HUDEP-2 (cell line): ENCODE data around the gene GON4L.
"Not testable (repeated sequence)": the region's sequence is repeated elsewhere in the genome, so short reads cannot be mapped to it uniquely, and the experiment has no call there.

Experiments
- DNase-seq, 76 experiments: peaks; one replicate each; lab custom pipeline; 2025; ENCODE audit not compliant: unreplicated experiment in 76 of 76; lab: John Stamatoyannopoulos, UW

GON4L gene

DNA sequence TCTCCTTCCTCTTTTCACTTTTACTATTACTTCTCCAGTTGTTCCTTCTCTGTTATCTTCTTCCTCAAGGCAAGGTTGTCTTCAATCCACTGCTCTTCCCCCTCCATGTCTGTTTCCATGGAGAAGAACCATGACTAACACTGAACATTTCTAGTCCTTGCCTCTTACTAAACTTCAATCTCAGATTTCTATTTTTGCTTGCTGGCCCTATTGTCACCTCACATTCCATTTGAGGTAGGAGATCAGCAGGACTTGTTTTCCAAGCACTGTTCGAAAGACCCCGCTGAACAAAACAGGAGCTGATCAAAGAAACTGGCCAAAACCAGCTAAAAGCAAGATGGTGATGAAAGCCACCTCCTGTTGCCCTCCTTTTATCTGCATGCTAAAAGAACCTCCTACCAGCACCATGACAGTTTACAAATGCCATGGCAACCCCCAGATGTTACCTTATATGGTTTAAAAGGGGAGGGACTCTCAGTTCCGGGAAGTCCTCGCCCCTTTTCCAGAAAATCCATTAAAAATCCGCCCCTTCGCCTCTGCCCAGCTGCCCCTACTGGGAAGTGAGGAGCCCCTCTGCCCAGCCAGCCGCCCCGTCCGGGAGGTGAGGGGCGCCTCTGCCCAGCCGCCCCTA, 22.6 kb downstream of the GON4L start:
- DNase-seq: peak in 10 of 76 experiments; percentile 2 to 40 (median 20)

GRCh38 chr1:155833665-155834295, 23.2 kb downstream of the GON4L start:
- DNase-seq: no peak

- DNase-seq: no peak
Observed at GRCh38 chr1:155831279-155831976, 25.6 kb downstream of the GON4L start.

DNA sequence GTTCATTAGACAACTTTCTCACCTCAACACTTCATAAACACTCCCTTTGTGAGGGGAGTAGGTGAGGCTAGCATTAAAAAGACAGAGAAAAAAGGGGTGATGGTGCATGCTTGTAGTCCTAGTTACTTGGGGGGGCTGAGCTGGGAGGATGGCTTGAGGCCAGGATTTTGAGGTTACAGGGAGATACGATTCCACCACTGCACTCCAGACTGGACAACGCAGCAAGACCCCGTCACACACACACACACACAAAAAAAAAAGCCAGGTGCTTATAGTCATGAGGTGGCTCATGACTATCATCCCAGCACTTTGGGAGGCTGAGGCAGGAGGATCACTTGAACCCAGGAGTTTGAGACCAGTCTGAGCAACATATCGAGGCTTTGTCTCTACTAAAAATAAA, 29.6 kb downstream of the GON4L start:
- no peak for DNase-seq

- DNase-seq: no peak
Observed at GRCh38 chr1:155816351-155816750, 40.7 kb downstream of the GON4L start.

GRCh38 chr1:155813672-155814071, 43.3 kb downstream of the GON4L start:
- DNase-seq: no peak

DNA sequence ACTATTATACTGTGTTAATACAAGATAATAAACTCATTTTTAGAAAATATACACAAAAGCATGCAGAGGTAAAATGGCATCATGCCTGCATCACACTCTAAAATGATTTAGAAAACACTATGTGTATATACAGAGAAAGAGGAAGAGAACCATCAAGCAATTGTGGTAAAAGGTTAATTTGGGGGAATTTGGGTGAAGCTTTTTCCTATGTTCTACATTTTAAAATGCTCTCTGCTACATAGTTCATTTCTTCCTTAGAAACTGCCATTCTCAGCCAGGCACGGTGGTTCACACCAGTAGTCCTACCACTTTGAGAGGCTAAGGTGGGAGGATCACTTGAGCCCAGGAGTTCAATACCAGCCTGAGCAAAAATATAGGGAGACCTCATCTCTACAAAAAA, 44.1 kb downstream of the GON4L start:
- no peak for DNase-seq

GRCh38 chr1:155809088-155809487, 47.9 kb downstream of the GON4L start:
- DNase-seq: no peak

- DNase-seq: no peak
Observed at GRCh38 chr1:155801149-155801548, 55.9 kb downstream of the GON4L start.

- DNase-seq: not testable (repeated sequence)
Observed at GRCh38 chr1:155795618-155796017, 61.4 kb downstream of the GON4L start.

GRCh38 chr1:155794605-155795245, 62.3 kb downstream of the GON4L start:
- no peak for DNase-seq

DNA sequence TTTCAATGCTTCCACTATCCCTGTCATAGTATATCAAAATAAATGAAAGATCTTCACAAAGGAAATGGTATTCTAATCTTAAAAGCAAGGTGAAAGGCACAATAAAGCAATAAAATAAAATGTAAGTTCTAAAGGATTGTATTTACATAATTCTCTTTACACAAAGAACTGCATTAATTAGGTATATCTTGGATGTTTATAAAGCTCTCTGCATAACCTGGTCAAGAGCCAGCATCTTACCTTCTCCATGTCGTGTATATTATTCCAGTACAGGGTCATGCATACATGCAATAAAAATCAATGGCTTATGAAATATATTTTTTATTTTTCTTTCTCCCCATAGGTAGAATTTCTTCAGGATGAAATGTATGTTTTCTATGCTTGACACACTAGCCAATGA, 63.8 kb downstream of the GON4L start:
- DNase-seq: no peak

DNA sequence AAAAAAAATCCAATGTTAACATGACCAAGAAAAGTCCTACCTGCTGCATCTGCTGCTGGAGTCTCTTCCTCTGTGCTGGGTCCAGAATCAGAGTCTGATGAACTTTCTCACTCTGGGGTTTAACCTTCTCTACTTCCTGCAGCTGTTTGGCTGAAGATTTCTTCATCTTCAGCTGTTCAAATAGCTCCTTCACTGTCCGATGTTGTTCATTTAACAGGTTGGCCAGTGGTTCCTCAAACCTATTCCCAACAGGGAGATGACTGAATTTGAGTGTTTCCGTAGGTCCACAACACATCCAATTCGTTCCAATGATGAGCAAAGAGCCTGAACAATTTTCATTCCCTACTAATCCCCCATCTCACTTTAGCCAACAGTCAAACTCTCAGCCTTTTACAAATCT, 79.4 kb downstream of the GON4L start:
- DNase-seq: no peak

DNA sequence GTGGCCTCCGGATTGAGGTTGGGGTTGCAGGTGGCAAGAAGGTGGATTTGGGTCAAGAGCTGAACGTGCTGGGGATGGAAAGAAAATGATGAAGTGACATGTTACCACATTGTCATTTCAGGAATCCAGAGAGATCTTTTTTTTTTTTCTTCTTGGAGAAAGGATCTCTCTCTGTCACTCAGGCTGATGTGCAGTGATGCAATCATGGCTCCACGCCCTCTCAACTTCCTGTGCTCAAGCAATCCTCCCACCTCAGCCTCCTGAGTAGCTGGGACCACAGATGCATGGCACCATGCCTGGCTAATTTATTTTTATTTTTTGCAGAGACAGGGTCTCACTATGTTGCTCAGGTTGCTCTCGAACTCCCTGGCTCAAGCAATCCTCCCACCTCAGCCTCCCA, 80.6 kb downstream of the GON4L start:
- peak in 17 of 76 experiments; percentile 2 to 24 (median 8) for DNase-seq

- no peak for DNase-seq
Observed at GRCh38 chr1:155773221-155773620, 83.8 kb downstream of the GON4L start.

- DNase-seq: no peak
Observed at GRCh38 chr1:155769257-155769656, 87.8 kb downstream of the GON4L start.

GRCh38 chr1:155767399-155767989, 89.5 kb downstream of the GON4L start:
- not testable (repeated sequence) for DNase-seq

GRCh38 chr1:155763989-155764388, 93.0 kb downstream of the GON4L start:
- DNase-seq: not testable (repeated sequence)

DNA sequence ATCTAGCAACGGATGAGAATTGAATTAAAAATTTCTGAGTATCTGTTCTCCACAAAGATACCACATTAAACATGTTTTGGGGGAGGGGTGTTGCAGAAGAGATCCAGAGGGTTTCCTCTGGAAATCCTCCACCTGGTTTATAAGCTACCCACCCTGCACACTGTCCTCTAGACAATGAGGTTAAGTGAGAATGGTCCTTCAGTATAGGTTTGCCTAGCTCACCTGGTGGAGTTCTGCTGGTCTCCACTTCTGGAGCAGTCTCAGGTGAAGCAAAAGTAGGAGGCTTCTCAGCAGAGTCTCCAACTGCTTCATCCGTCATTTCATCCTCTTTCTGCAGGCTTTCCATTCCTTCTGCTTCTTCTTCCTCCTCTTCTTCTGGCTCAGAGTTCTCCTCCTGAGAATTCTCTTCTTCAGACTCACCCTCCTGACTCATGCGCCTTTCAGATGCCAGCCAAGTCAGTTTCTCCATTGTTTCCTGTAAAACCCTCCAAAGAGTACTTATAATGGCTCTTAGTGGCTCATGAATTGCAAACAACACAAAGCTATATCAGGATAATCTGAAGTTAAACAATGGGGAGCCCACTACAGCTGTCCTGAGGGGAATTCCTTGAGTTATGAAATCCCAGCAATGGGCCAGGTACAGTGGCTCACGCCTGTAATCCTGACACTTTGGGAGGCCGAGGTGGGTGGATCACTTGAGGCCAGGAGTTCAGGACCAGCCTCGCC, 93.8 kb downstream of the GON4L start:
- DNase-seq: peak in 10 of 76 experiments; percentile 1 to 28 (median 6)

DNA sequence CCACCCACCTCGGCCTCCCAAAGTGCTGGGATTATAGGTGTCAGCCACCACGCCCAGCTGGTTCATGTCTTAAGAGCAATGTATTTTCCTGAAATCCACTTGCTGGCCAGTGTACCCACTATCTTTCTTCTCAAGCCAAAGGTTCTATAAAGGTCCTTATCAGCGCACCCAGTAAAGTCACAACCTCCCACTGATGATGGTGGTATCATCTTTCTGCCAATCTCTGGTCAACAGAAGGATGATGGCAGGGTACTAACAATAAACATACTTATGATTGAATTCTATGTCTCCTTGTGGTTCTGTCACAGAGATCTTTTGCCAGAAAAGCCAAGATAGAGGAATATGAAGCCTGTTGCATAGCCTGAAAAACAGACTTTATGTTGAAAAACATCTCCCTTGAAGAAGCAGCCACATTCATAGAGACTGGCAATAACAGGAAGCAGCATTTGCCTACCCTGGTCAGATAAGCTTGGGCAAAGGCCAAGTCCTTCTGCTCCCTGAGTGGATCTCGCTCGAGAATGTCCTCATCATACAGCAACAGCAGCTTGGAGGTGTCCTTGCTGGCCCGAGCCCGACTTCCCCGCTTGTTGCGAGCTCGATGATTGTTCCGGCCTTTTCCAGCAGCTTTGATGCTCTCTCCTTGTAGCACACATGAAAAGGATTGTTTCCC, 95.1 kb downstream of the GON4L start:
- DNase-seq: peak in 74 of 76 experiments; percentile 8 to 83 (median 64)
